Hematopoietic multipotent progenitor cell (in vitro differentiated cells): ENCODE data around the gene USF2. TPM values are rescaled to one million over a fixed set of nuclear protein-coding genes. Genes with fewer than 3 reads are reported as not detected.
"Not testable (repeated sequence)": the region's sequence is repeated elsewhere in the genome, so short reads cannot be mapped to it uniquely, and the experiment has no call there.

Source experiments
- DNase-seq, 3 donors: peaks; one replicate each; pipeline ENCODE4 v3.0.0-alpha.2; 2011 to 2015; ENCODE audit warnings: low read depth in 2 of 3, low spot score in 2 of 3
- total RNA-seq: library from RNA; depleted of rRNA; stranded (reverse); fragments of >200 nt; gene quantifications from one replicate; pipeline ENCODE4 v1.2.3, GENCODE V29; 2012

USF2 gene, protein sequence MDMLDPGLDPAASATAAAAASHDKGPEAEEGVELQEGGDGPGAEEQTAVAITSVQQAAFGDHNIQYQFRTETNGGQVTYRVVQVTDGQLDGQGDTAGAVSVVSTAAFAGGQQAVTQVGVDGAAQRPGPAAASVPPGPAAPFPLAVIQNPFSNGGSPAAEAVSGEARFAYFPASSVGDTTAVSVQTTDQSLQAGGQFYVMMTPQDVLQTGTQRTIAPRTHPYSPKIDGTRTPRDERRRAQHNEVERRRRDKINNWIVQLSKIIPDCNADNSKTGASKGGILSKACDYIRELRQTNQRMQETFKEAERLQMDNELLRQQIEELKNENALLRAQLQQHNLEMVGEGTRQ
- total RNA-seq = 160 TPM

DNA sequence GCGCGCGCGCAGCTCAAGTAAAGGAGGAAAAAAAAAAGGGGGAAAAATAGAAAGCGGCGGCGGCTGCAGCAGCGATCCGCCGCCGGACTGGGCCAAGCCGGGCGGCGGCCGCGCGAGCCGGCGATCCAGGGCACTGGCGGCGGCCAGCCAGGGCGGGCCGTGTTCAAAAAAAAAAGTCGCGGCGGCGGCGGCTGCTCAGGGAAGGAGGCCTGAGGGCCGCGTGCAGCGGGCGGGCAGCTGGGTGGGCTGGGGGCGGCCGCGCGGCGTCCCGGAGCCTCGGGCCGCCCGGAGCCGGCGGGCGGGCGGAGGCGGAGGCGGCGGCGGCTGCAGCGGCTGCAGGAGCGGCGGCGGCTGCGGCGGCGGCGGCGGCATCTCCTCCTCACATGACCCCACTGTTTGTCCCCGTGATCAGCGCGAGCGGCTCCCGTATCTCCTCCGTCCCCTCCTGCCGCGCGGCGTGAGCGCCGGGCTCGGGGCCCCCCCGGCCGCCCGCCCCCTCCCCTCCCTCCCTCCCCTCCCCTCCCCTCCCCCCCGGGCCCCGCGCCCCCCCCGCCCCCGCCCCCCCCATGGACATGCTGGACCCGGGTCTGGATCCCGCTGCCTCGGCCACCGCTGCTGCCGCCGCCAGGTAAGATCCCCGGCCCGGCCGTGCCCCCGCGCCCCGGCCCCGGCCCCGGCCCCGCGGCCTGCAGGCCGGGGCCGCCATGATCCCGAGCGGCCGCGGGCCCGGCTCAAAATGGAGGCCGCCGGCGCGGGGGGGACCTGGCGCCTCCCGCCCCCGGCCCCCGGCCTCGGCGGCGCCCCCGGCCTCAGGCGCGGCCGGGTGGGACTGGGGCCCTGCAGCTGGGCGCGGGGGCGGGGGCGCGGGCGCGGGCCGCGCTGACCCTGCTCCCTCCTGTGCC is at the start of gene USF2:
Gene USF2, plus strand, starts transcription at position 427 of the 902 bp plus-strand sequence. Its CDS starts 140 bp downstream, at position 567.
- peak in 2 of 3 donors; percentile 77 to 84 for DNase-seq

DNA sequence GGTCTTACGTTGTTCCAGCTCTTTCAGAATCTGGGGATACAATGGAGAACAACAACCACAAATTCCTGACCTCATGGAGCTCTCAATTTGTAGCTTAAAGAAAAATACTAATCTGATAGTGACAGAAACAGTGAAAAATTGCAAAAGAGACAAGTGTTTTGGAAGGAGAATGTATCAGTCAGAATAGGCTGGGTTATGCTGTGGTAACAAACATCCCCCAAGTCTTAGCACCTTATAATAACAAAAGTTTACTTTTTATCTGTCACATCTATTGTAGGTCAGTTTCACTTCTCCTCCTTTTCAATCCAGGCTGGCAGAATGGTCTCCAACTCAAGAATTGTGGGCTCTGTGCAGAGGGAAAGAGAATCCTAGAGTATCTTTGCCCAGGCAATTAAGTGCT is 49.8 kb upstream of the USF2 start:
- no peak for DNase-seq

DNA sequence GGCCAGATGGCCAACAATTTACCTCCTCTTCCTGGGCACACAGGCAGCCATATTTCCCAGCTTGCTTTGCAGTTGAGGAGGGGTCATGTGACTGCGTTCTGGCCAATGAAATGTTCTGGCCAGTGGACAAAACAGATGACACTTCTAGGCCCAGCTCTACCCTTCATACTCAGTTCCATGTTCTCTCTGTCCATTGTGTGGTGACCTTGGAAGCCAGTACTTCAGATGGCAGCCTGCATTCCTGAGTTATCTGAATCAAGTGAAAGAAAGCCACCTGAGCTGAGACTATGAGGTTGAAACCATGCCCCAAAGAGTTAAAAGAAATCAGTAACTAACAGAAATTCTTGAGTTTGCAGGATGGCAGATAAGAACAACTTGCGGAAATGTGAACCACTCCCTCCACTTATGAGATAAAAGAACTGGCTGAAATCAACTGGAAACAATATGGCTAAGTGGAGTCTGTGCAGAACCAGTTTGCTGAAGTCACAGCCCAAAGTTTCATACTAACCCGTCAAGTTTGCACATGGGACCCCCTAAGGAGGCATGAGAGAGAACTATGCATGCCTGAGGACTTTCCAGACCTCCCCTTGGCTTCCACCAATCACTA is 48.3 kb upstream of the USF2 start:
- DNase-seq = peak in 2 of 3 donors; percentile 58 to 78

DNA sequence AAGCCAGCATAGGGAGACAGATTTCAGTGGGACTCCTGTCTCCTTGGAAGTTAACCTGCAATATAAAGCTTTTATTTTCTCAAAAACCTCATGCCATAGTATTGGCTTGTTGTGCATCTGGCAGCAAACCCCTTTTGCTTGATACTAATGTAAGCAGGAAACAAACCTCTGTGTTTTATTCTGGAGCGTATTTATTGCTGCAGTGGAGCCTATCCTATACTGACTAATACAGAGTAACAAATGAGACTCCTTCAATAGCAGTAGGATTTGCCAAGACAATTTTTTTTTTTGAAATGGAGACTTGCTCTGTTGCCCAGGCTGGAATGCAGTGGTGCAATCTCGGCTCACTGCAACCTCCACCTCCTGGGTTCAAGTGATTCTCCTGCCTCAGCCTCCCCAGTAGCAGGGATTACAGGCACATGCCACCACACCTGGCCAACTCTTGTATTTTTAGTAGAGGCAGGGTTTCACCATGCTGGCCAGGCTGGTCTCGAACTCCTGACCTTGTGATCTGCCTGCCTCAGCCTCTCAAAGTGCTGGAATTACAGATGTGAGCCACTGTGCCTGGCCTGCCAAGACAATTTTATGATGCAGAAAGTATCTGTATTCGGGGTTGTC is 47.7 kb upstream of the USF2 start:
- not testable (repeated sequence) for DNase-seq

DNA sequence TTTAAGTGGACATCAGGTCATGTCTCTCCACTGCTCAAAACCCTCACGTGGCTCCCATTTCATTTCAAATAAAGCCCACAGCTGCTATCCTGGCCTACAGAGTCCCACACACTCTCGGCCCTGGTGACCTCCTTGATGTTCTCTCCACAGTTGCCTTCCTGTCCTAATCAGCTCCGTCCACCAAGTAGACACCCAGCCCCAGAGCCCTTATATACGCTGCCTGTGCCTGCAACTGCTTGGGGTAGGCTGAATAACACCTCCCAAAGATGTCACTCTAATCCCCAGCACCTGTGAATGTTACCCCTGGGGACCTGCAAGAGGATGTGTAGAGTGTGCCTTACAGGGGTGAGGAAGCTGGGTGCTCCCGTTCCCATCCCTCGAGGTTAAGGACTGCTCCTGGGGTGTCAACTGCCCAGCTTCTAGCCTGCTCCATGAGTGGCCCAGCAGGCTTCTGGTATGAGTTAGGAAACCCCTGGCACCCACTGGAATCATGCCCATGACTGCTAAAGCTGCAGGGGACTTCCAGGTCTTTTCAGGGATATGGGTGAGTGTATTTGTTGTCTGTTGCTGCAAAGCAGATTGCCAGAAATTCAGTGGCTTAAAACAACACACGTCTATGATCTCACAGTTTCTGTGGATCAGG is 46.3 kb upstream of the USF2 start:
- DNase-seq = no peak

DNA sequence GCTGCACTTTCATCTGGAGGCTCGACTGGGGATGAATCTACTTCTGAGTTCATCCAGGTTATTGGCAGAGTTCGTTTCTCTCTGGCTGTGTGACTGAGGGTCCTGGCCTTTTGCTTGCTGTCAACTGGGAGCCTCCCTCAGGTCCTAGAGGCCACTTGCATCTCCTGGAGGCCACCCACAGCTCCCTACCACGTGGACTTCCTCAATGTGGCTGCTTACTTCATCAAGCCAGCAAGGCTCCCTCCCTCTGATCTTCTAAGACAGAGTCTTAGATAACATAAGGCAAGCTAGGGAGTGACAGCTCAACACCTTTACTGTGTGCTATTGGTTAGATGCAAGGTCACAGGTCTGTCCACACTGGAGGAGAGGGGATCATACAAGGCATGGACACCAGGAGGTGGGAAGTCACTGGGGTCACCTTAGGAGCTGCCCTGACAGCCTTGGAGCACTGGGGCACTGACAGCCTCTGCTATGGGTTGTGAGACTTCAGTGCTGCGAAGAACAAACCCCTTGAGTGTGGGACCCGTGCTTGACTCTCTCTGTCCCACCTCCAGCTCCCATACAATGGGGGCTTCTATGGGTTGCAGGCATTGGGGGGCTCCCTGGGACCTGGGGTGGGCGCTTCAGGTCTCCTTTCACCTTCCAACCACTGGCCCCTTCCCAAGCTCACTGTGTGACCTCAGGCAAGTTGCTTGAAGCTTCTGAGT is 45.5 kb upstream of the USF2 start:
- DNase-seq = no peak

DNA sequence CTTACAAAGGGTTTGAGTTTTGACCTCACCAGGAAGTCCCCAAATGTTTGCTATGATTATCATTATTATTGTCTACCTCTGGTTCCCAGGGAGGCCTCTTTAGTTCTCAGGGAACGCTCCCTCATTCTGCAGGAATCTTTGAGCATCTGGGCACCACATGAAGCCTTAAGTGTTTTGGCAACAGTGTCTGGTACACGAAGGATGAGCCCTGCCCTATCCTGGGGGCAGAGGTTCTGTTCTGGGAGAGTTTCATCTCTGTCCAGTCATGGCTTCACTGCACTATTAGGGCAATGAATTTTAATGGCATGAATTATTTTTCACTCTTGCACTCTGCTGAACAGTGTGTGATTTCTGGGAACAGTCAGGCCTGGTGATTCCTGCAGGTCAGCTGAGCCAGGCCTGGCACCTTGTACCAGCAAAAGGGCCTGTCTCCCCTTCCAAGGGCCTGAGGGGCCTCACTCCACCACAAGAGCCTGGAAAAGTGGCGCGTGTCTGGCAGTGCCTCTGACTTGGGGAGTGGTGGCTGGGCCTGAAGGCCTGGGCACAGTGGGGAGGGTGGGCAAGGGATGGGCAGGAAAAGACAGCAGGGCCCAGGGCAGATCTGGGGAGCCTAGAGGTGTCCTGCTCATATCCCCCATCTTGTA is 44.8 kb upstream of the USF2 start:
- no peak for DNase-seq

DNA sequence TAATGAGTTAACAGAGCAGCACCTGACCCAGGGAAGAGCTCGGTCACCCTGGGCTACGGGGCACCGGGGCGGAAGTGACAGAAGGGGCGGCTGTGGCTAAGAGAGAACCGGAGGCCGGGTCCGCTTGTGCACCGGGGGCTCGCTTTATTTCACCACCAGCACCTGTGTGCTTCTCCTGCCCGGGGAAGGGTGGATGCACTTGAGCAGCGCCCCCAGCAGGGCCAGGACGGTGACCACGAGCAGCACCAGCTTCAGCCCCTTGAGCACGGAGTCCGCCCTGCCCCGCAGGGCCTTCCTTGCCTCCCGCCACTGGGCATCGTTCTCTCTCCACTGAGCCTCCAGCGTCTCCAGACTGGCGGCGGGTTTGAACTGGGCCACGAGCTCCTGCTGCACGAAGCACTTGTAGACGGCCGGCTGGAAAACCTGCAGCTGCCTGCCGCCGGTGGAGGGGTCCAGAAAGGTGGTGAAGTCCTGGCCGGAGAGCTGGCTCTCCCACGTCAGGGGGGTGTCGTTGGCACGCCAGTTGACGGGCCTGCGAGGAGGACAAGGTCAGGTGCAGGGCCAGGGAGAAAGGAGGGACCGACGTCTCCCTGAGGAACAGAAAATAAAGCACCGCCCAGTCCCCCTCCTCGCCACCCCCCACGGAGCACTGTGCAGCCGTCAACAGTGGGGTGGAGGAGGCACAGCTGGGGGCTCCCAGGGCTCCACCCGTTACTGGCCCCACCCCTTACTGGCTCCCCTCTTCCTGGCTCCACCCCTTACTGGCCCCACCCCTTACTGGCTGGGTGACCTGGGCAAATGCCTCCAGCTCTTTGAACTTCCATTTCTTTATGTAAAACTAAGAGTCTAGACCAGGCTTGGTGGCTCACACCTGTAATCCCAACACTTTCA is 43.8 kb upstream of the USF2 start:
- DNase-seq = no peak

DNA sequence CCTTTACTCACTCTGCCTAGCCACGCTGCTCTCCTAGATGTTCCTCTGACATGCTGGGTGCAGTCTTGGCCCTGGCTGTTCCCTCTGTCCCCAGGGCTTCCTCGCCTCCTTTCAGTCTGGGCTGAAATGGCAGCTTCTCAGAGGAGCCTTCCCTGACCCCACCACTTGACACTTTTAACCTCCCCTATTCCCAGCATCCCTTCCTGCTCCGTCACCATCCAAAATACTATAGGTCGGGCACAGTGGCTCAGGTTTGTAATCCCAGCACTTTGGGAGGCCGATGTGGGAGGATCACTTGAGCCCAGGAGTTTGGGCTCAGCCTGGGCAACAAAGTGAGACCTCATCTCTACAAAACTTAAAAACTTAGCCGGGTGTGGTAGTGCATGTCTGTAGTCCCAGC is 42.8 kb upstream of the USF2 start:
- no peak for DNase-seq

DNA sequence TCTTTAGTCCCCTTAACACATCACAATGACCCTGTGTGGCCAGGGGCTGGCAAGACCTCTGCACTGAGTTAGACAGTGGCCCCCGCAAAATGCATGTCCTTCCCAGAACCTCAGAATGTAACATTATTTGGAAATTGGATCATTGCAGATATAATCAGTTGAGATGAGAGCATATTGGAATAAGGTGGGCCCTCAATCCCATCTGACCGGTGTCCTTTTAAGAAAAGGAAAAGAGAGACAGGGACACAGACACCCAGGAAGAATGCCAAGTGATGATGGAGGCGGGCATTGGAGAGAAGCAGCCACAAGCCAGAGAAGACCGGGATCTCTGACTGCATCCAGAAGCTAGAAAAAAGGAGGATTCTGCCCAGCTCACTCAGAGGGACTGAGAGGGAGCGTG is 42.0 kb upstream of the USF2 start:
- DNase-seq = no peak

DNA sequence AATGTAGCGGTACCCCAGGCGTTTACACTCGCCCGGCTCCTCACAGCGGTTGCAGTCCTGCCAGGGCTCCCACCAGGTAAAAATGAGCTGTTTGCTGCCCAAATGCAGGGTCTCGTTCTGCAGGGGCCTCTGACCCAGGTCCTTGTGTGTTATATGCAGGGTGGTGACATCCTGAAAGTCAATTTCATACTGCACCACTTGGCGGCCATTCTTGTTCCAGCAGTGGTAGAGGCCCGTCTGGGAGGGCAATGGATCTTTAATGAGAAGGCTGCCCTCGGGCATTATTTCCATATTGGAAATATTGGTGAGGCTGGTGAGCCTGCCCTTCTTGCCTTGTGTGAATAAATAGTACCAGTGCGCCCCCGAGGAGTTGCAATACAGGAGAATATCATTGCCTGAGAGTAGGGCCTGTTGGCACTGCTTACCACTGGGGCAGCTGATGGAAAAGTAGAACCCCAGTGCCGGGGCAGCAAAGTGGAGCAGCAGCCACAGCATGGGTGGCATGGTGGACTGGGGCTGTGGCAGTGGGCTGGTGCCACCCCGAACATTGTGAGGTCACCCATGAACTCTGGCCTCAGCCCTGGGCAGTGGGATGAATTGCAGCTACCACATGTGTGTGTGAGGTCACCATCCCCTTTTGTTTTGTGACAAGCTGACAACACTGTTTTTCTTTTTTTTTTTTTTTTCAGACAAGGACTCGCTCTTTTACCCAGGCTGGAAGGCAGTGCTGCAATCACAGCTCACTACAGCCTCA is 40.4 kb upstream of the USF2 start, which contains the start of gene FAM187B:
Gene FAM187B, minus strand, starts transcription at position 563 of the 754 bp plus-strand sequence. Its CDS starts 59 bp downstream, at position 504.
- no peak for DNase-seq

DNA sequence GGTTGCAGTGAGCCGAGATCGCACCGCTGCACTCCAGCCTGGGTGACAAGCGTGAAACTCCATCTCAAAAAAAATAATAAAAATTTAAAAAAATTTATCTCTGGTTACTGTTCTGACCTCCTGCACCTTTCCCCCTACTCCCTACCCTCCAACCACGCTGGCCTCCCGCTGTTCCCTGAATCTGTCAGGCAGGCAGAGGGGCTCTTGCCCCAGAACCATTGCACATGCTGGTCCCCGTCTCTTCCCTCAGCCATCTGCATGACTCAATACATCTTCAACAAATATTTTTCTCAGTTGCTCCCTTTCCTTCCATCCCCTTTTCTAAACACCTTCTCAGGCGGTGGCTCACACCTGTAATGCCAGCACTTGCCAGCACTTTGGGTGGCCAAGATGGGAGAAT is 39.2 kb upstream of the USF2 start:
- DNase-seq = no peak

DNA sequence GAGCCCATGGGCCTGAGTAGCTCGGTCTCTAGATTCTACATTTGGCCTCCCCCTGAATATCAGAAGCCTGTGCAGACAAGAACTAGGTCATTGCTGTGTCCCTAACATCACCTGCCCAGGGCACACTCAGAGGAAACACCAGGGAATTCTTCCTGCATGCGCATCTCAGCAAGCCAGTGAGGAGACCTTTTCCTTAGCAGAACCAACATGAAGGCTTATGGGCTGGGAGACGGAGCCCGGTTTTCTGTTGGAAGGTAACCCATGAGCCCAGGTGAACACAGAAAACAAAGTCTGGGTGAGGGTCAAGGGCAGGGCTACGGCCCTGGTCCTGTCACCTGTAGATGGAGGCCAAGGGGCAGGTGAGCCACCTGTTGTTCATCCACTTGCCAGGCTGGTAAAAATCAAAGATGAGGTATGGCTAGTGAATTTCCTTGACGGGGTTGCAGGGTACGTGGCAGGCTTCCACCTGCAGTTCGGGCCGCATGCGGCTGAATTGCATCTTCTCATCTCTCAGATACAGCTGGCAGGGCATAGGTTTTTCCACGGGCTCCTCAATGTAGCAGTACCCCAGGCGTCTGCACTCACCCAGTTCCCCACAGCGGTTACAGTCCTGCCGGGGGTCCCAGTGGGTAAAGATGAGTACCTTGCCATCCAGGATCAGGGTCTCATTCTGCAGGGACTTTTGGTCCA is 36.7 kb upstream of the USF2 start:
- no peak for DNase-seq

DNA sequence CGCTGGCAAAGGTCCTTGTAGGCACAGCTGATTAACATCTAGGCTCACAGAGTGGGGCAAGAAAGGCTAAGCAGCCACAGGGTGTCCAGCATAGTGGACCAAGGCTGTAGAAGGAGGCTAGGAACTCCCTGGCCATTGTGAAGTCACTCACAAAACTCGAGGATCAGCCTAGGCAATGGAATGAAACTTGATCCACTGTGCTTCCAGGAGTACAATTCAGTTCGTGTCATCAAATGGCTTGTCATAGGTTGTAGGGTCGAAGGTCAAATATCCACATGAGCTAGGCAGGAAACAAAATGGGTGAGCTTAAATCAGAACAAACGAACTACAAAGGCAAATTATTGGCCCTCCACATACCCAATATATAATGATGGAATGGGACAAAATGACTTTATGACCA is 35.9 kb upstream of the USF2 start:
- DNase-seq = no peak

DNA sequence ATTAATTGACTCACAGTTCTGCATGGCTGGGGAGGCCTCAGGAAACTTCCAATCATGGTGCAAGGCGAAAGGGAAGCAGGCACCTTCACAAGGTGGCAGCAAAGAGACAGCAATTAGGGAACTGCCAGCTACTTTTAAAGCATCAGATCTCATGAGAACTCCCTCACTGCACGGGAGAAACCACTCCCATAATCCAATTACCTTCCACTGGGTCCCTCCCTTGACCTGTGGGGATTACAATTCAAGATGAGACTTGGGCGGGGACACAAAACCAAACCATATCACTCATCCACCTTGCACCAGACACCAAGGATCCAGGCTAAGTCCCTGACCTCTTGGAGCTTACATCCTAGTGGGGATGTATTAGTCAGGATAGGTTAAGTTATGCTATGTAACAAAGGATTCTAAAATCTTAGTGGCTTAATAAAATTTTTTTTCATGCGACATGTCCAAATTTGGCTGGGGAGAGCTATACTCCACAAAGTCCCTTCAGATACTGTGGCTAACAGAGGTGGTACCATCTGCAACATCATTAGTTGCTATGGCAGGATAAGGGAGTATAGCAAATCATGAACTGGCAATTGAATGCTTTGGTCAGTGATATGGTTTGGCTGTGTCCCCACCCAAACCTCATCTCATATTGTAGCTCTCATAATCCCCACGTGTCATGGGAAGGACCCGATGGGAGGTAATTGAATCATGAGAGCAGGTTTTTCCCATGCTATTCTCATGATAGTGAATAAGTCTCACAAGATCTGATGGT is 31.9 kb upstream of the USF2 start:
- DNase-seq = peak in 1 of 3 donors; percentile 39

DNA sequence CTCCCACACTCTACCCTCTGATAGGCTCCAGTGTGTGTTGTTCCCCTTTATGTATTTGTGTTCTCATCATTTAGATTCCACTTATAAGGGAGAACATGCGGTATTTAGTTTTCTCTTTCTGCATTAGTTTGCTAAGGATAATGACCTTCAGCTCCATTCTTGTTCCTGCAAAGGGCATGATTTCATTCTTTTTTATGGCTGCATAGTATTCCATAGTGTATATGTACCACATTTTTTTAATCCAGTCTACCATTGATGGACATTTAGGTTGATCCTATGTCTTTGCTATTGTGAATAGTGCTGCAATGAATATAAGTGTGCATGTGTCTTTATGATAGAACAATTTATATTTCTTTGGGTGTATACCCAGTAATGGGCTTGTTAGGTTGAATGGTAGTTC is 29.2 kb upstream of the USF2 start:
- not testable (repeated sequence) for DNase-seq
